GM12878 (cell line): ENCODE results near the gene HSP90AA1. TPM values are rescaled to one million over a fixed set of nuclear protein-coding genes. Genes with fewer than 3 reads are reported as not detected.
A peak's percentile ranks its signal among the peaks of the same experiment; 100 is the strongest.

Experiments
- ATF7 ChIP-seq: fragments of 450-650 bp; IDR thresholded peaks from 2 replicates; pipeline ENCODE4 v1.6.1; 2016; ENCODE audit warnings: low read depth, mild to moderate bottlenecking
- BRCA1 ChIP-seq: IDR thresholded peaks from 2 replicates; pipeline ENCODE4 v1.6.1; 2011; ENCODE audit warnings: low read depth, low read length, improper control_type of control experiment
- CHD2 ChIP-seq: IDR thresholded peaks from 2 replicates; pipeline ENCODE4 v1.6.1; 2011; ENCODE audit warnings: low read depth, low read length, improper control_type of control experiment, borderline replicate concordance
- DPF2 ChIP-seq: fragments of 450-650 bp; IDR thresholded peaks from 2 replicates; pipeline ENCODE4 v1.6.1; 2017; ENCODE audit warnings: mild to moderate bottlenecking
- ELK1 ChIP-seq: IDR thresholded peaks from 2 replicates; pipeline ENCODE4 v1.6.1; 2012; ENCODE audit warnings: low read depth, low read length, improper control_type of control experiment
- FOXK2 ChIP-seq: fragments of 450-650 bp; IDR thresholded peaks from 2 replicates; pipeline ENCODE4 v1.6.1; 2017; ENCODE audit warnings: mild to moderate bottlenecking, moderate library complexity
- GABPA ChIP-seq: IDR thresholded peaks from 2 replicates; pipeline ENCODE4 v1.6.1; 2014; ENCODE audit warnings: antibody characterized with exemption, low read depth, mild to moderate bottlenecking, inconsistent platforms
- GATAD2B ChIP-seq: fragments of 450-650 bp; conservative IDR thresholded peaks from 2 replicates; pipeline ENCODE4 v1.6.1; 2017; ENCODE audit warnings: low read depth, mild to moderate bottlenecking, moderate library complexity
- IKZF1 ChIP-seq: fragments of 450-650 bp; conservative IDR thresholded peaks from 2 replicates; pipeline ENCODE4 v1.6.1; 2017; ENCODE audit warnings: antibody characterized with exemption, mild to moderate bottlenecking
- IKZF2 ChIP-seq, 2 experiments: fragments of 450-650 bp; IDR thresholded peaks; 2 replicates each; pipeline ENCODE4 v1.6.1; 2017; ENCODE audit warnings: mild to moderate bottlenecking in 2 of 2, moderate library complexity in 2 of 2
- LARP7 ChIP-seq: fragments of 450-650 bp; IDR thresholded peaks from 2 replicates; pipeline ENCODE4 v1.6.1; 2017; ENCODE audit warnings: mild to moderate bottlenecking
- MEF2A ChIP-seq: IDR thresholded peaks from 2 replicates; pipeline ENCODE4 v1.6.1; 2011; ENCODE audit warnings: low read depth, mild to moderate bottlenecking, low read length, moderate library complexity; ENCODE audit not compliant: insufficient read depth
- POLR2A ChIP-seq: IDR thresholded peaks from 2 replicates; pipeline ENCODE4 v1.6.1; 2011; ENCODE audit warnings: low read depth, mild to moderate bottlenecking, low read length
- POLR2AphosphoS2 ChIP-seq: IDR thresholded peaks from 2 replicates; pipeline ENCODE4 v1.6.1; 2011; ENCODE audit warnings: low read depth, mild to moderate bottlenecking, low read length, improper control_type of control experiment, moderate library complexity
- RAD51 ChIP-seq: fragments of 450-650 bp; IDR thresholded peaks from 2 replicates; pipeline ENCODE4 v1.6.1; 2016; ENCODE audit warnings: moderate library complexity, mild to moderate bottlenecking, inconsistent platforms
- RB1 ChIP-seq: fragments of 450-650 bp; formaldehyde crosslinking; IDR thresholded peaks from 2 replicates; pipeline ENCODE4 v1.6.1; 2017; ENCODE audit warnings: mild to moderate bottlenecking, borderline replicate concordance
- RUNX3 ChIP-seq: IDR thresholded peaks from 2 replicates; pipeline ENCODE4 v1.6.1; 2012; ENCODE audit warnings: low read length, inconsistent platforms
- SIX5 ChIP-seq: IDR thresholded peaks from 2 replicates; pipeline ENCODE4 v1.6.1; 2011; ENCODE audit warnings: mild to moderate bottlenecking, low read depth, low read length, moderate library complexity; ENCODE audit not compliant: severe bottlenecking
- SMAD1 ChIP-seq: fragments of 450-650 bp; IDR thresholded peaks from 2 replicates; pipeline ENCODE4 v1.6.1; 2018; ENCODE audit warnings: mild to moderate bottlenecking, low read depth; ENCODE audit not compliant: partially characterized antibody
- SP1 ChIP-seq: IDR thresholded peaks from one replicate; pipeline ENCODE4 v1.6.1; 2011; ENCODE audit warnings: low read depth, low read length
- ZBED1 ChIP-seq: IDR thresholded peaks from 2 replicates; pipeline ENCODE4 v1.6.1; 2016; ENCODE audit warnings: borderline replicate concordance
- ZBTB4 ChIP-seq: fragments of 450-650 bp; formaldehyde crosslinking; IDR thresholded peaks from 2 replicates; pipeline ENCODE4 v1.4.0; 2022; ENCODE audit warnings: mild to moderate bottlenecking, moderate library complexity
- ZNF687 ChIP-seq: fragments of 450-650 bp; IDR thresholded peaks from 2 replicates; pipeline ENCODE4 v1.6.1; 2017; ENCODE audit warnings: mild to moderate bottlenecking, moderate library complexity
- ZSCAN29 ChIP-seq: fragments of 450-650 bp; IDR thresholded peaks from 2 replicates; pipeline ENCODE4 v1.6.1; 2017; ENCODE audit warnings: mild to moderate bottlenecking, moderate library complexity
- polyA plus RNA-seq, 11 experiments: library from polyadenylated mRNA; depleted of rRNA in 4 of 11; unstranded in 6 of 11; stranded (reverse) in 5 of 11; fragments of >200 nt; fragmentation: Nextera tagmentation in 4 of 11; fragmentation: Illumina TruSeq in 1 of 11; extraction: Ambion mirVana in 4 of 11; extraction: Trizol in 1 of 11; gene quantifications; 1 replicate in 1 of 11; 2 replicates in 10 of 11; pipeline versions ENCODE4 v1.2.1 to v1.2.3, GENCODE V29; 2011 to 2016; ENCODE audit warnings: inconsistent platforms in 2 of 11, missing spikeins in 2 of 11, low read depth in 1 of 11
- total RNA-seq, 4 experiments: library from RNA; depleted of rRNA in 3 of 4; stranded (reverse); fragments of >200 nt in 3 of 4; fragmentation: Illumina TruSeq in 1 of 4; extraction: Trizol in 1 of 4; gene quantifications; 2 replicates each; pipeline versions ENCODE4 v1.2.1 to v1.2.3, GENCODE V29; 2013 to 2021

HSP90AA1 gene
- total and polyA plus RNA-seq, 10 of the 15 experiments (the other 5 are each of a cell fraction or from before 2014, with no cell fraction given) = 262 to 1,315 (median 635) TPM

- TF ChIP-seq GABPA = no peak
- TF ChIP-seq SP1 = peak; percentile 36
- no peak for TF ChIP-seq ZBED1
- peak; percentile 96 for TF ChIP-seq POLR2A
- TF ChIP-seq DPF2 = peak; percentile 80
- TF ChIP-seq SIX5 = peak; percentile 10
- TF ChIP-seq ZSCAN29 = 0 out of 2 replicates have a peak, but pooled peaks have one; percentile 27
- no peak for TF ChIP-seq ATF7
- TF ChIP-seq RAD51 = no peak
- 0 out of 2 replicates have a peak, but pooled peaks have one; percentile 14 for TF ChIP-seq ELK1
- no peak for TF ChIP-seq MEF2A
- peak; percentile 70 for TF ChIP-seq RUNX3
- TF ChIP-seq CHD2 = peak; percentile 40; the same call in 1 of the 2 replicates
- TF ChIP-seq FOXK2 = no peak
- TF ChIP-seq ZBTB4 = no peak
- peak; percentile 94 for TF ChIP-seq IKZF1
- peak; percentile 54; the same call in 1 of the 2 replicates for TF ChIP-seq RB1
- peak; percentile 97 for TF ChIP-seq POLR2AphosphoS2
- TF ChIP-seq GATAD2B = peak; percentile 94
- peak; percentile 63 for TF ChIP-seq SMAD1
- TF ChIP-seq LARP7 = peak; percentile 78
- no peak for TF ChIP-seq BRCA1
- TF ChIP-seq ZNF687 = peak; percentile 79
- TF ChIP-seq IKZF2 (IDR thresholded peaks at IDR 0.05) = peak in 1 of 2 experiments; percentile 44
Measured at GRCh38 chr14:102086972-102087761, at the start of gene HSP90AA1 (continued).
